Hepatocyte (in vitro differentiated cells): ENCODE measurements around the gene FAN1. TPM values are rescaled to one million over a fixed set of nuclear protein-coding genes. Genes with fewer than 3 reads are reported as not detected.

Experiments used
- DNase-seq: peaks from one replicate; pipeline ENCODE4 v3.0.0-alpha.2; 2016; ENCODE audit warnings: low spot score
- H2AFZ ChIP-seq: fragments of 200-600 bp; sonication (generic); 2 replicates; pipeline ENCODE4 v1.6.0; 2016; ENCODE audit warnings: antibody characterized with exemption, mild to moderate bottlenecking
- H3K27ac ChIP-seq: fragments of 200-600 bp; sonication (generic); 2 replicates; pipeline ENCODE4 v1.5.1; 2016; ENCODE audit warnings: mild to moderate bottlenecking
- H3K27me3 ChIP-seq: fragments of 200-600 bp; sonication (generic); 2 replicates; pipeline ENCODE4 v1.6.1; 2016
- H3K36me3 ChIP-seq: fragments of 200-600 bp; sonication (generic); replicated peaks from 2 replicates; pipeline ENCODE4 v1.5.1; 2016; ENCODE audit warnings: low read depth; ENCODE audit not compliant: insufficient read depth
- H3K4me1 ChIP-seq: fragments of 200-600 bp; sonication (generic); 2 replicates; pipeline ENCODE4 v1.5.1; 2016; ENCODE audit warnings: mild to moderate bottlenecking, moderate library complexity; ENCODE audit not compliant: insufficient read depth
- H3K4me2 ChIP-seq: fragments of 200-600 bp; sonication (generic); 2 replicates; pipeline ENCODE4 v1.6.0; 2016
- H3K4me3 ChIP-seq: fragments of 200-600 bp; sonication (generic); 2 replicates; pipeline ENCODE4 v1.5.1; 2016; ENCODE audit warnings: mild to moderate bottlenecking
- H3K79me2 ChIP-seq: fragments of 200-600 bp; sonication (generic); 2 replicates; pipeline ENCODE4 v1.6.0; 2017; ENCODE audit warnings: mild to moderate bottlenecking
- H3K9me2 ChIP-seq: fragments of 200-600 bp; sonication (generic); replicated peaks from 2 replicates; pipeline ENCODE4 v1.6.0; 2017; ENCODE audit warnings: mild to moderate bottlenecking; ENCODE audit not compliant: insufficient read depth
- H3K9me3 ChIP-seq: fragments of 200-600 bp; sonication (generic); 2 replicates; pipeline ENCODE4 v1.5.1; 2016; ENCODE audit warnings: low read depth, mild to moderate bottlenecking
- H4K20me1 ChIP-seq: fragments of 200-600 bp; sonication (generic); 2 replicates; pipeline ENCODE4 v1.6.0; 2016; ENCODE audit warnings: mild to moderate bottlenecking; ENCODE audit not compliant: insufficient read depth, poor library complexity, severe bottlenecking
- EZH2 ChIP-seq: fragments of 200-600 bp; sonication (generic); IDR thresholded peaks from 2 replicates; pipeline ENCODE4 v1.6.1; 2016; ENCODE audit warnings: antibody characterized with exemption, mild to moderate bottlenecking, borderline replicate concordance
- EZH2phosphoT487 ChIP-seq: fragments of 200-600 bp; sonication (generic); IDR thresholded peaks from one replicate; pipeline ENCODE4 v1.6.1; 2018; ENCODE audit warnings: antibody characterized with exemption, mild to moderate bottlenecking, low read depth, moderate library complexity; ENCODE audit not compliant: unreplicated experiment, severe bottlenecking
- WGBS: methylation state at CpG from one replicate; pipeline ENCODE4 v1.1.6; 2016; ENCODE audit warnings: low lambda C conversion rate; ENCODE audit errors: missing lambda C conversion rate; 5-methylcytosine and 5-hydroxymethylcytosine counted together
- polyA plus RNA-seq: library from polyadenylated mRNA; unstranded; fragments of >200 nt; fragmentation: Nextera tagmentation; extraction: Ambion mirVana; gene quantifications from 2 replicates; pipeline ENCODE4 v1.2.1, GENCODE V29; 2016
- total RNA-seq: library from RNA; depleted of rRNA; stranded (reverse); fragments of >200 nt; gene quantifications from 2 replicates; pipeline ENCODE4 v1.2.3, GENCODE V29; 2014
- TF ChIP-seq, protein P1 (sequence below): fragments of 200-600 bp; sonication (generic); IDR thresholded peaks from 2 replicates; pipeline ENCODE4 v1.5.1; 2016; ENCODE audit warnings: antibody characterized with exemption, mild to moderate bottlenecking; ENCODE audit not compliant: poor library complexity

FAN1 gene
- total and polyA plus RNA-seq, 2 experiments from 2014 or later: 8.3 to 19.2 TPM

DNA sequence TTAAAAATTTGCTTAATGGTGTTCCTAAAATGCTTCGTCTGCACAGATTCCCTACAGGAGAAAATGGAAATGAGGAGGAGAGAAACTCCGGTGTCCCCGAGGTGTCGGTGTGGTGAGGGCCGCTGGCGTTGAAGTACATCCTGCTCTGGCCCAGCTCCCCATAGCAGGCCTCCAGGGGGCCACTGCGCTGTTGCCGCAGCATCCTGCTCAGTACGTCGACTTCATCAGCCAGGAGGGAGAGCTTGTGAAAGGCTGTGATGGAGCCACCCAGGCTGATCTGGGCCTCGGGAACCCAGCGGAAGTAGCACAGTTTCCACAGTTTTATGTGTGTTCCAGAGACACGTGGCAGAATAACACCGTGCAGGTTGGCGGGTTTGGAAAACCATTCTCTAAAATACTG lies 37.8 kb downstream of the FAN1 start:
- no peak overlapping the region for H3K27ac ChIP-seq
- H2AFZ ChIP-seq: no peak overlapping the region
- no peaks in the 10 kb centered on the region for H3K27me3 ChIP-seq
- no peak overlapping the region for H3K4me3 ChIP-seq
- no peaks in the 10 kb centered on the region for H3K9me3 ChIP-seq
- no peaks in the 10 kb centered on the region for H3K4me1 ChIP-seq
- no peaks in the 10 kb centered on the region for H4K20me1 ChIP-seq
- no peaks in the 10 kb centered on the region for H3K79me2 ChIP-seq
- TF ChIP-seq EZH2 (no peak), EZH2phosphoT487 (no peak)
- TF ChIP-seq, protein P1, sequence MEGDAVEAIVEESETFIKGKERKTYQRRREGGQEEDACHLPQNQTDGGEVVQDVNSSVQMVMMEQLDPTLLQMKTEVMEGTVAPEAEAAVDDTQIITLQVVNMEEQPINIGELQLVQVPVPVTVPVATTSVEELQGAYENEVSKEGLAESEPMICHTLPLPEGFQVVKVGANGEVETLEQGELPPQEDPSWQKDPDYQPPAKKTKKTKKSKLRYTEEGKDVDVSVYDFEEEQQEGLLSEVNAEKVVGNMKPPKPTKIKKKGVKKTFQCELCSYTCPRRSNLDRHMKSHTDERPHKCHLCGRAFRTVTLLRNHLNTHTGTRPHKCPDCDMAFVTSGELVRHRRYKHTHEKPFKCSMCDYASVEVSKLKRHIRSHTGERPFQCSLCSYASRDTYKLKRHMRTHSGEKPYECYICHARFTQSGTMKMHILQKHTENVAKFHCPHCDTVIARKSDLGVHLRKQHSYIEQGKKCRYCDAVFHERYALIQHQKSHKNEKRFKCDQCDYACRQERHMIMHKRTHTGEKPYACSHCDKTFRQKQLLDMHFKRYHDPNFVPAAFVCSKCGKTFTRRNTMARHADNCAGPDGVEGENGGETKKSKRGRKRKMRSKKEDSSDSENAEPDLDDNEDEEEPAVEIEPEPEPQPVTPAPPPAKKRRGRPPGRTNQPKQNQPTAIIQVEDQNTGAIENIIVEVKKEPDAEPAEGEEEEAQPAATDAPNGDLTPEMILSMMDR: no peak
- H3K9me2 ChIP-seq: no peaks in the 10 kb centered on the region
- WGBS: 93% methylated on average over 15 of the region's 15 CpGs
- no peak for DNase-seq
- H3K36me3 ChIP-seq: no peaks in the 10 kb centered on the region
- H3K4me2 ChIP-seq: no peak overlapping the region

DNA sequence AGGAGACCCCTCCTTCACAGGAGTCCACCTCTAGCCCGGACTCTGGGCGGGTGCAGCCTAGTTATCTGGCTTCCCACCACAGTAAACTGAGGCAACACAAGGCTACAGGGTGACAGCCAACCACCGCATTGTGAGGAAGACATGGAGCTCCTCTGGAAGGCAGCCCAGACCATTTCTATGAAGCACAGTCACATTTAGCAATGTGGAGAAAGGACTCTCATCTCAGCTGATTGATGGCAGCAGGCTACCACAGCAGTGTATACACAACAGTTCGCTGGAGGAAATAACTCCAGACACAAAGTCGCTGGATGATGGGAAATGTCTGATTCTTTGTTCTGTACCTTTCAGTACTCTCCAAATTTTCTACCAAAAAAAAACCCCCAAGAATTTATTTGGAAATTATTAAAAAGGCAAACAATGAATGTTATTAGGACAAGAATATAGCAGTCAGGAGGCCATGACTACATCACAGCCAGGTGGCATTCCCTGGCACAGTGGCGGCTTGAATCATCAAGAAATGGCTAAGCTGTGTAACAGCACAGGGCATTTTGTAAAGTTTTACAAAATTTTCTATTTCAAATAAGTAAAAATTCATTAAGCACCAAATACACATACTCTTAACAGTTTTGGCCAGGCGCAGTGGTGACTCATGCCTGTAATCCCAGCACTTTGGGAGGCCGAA lies 40.1 kb downstream of the FAN1 start:
- Histone ChIP-seq H4K20me1 (no peaks in the 10 kb centered on the region), H2AFZ (no peak overlapping the region), H3K27ac (no peak overlapping the region), H3K79me2 (no peaks in the 10 kb centered on the region), H3K4me3 (no peak overlapping the region), H3K9me2 (no peaks in the 10 kb centered on the region), H3K9me3 (no peaks in the 10 kb centered on the region), H3K36me3 (no peaks in the 10 kb centered on the region), H3K4me1 (no peaks in the 10 kb centered on the region), H3K4me2 (no peak overlapping the region), H3K27me3 (no peaks in the 10 kb centered on the region)
- no peak for DNase-seq
- 95% methylated on average over 8 of the region's 8 CpGs for WGBS
- no peak for TF ChIP-seq EZH2
- no peak for TF ChIP-seq EZH2phosphoT487
- TF ChIP-seq, protein P1: no peak

DNA sequence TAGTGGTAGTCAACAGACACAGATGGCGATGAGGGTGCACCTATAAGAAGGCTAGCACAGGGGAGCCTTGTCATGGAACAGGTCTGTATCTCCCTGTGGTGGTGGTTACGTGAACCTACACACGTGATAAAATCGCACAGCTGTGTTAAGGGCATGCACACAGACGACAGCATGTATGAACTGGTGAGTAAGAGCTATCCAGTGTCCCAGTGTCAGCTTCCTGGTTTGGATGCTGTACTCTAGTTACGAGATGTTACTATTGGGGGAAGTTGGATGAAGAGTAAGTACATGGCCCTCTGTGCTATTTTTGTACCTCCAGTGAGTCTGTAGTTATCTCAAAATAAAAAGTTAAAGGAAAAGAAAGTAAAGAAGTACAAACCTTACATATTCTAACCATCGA lies 49.5 kb downstream of the FAN1 start:
- 97% methylated on average over 7 of the region's 7 CpGs for WGBS
- Histone ChIP-seq H3K36me3 (peaks cover 2% of the 10 kb centered on the region), H3K9me3 (no peaks in the 10 kb centered on the region), H4K20me1 (no peaks in the 10 kb centered on the region), H3K79me2 (no peaks in the 10 kb centered on the region), H3K4me2 (no peak overlapping the region), H3K27ac (no peak overlapping the region), H3K4me3 (no peak overlapping the region), H3K9me2 (no peaks in the 10 kb centered on the region), H2AFZ (no peak overlapping the region), H3K27me3 (no peaks in the 10 kb centered on the region), H3K4me1 (no peaks in the 10 kb centered on the region)
- no peak for DNase-seq
- TF ChIP-seq, protein P1: no peak
- no peak for TF ChIP-seq EZH2
- TF ChIP-seq EZH2phosphoT487: no peak
